HCT116 (cell line): ENCODE results near the gene FAM3B. TPM values are rescaled to one million over a fixed set of nuclear protein-coding genes. Genes with fewer than 3 reads are reported as not detected.

Experiments used
- ATAC-seq: fragments of 200-7000 bp; cut with Tn5 transposase; 2 replicates; pipeline ENCODE4 v1.9.1; 2020; ENCODE audit warnings: mild to moderate bottlenecking, moderate library complexity
- BruUV-seq: library from RNA; stranded (reverse); fragments of 400-500 nt; replicated peaks from 2 replicates; lab custom pipeline; 2021; lab: Mats Ljungman, UMichigan
- CTCF ChIA-PET: fragments of 300-600 bp; sonication (Branson Sonifier 250); formaldehyde crosslinking; loops from one replicate; lab custom pipeline; 2021; ENCODE audit warnings: antibody characterized with exemption; lab: Charles Lee
- POLR2A ChIA-PET: fragments of 300-600, 350-600 bp; sonication (Branson Sonifier 250); formaldehyde crosslinking; loops from one replicate; lab custom pipeline; 2021; ENCODE audit warnings: antibody characterized with exemption; lab: Charles Lee
- RAD21 ChIA-PET, 2 experiments: fragments of 300-600 bp; sonication (Branson Sonifier 250); formaldehyde crosslinking; loops; one replicate each; lab custom pipeline; 2023; ENCODE audit warnings: low total read pairs in 2 of 2; ENCODE audit not compliant: uncharacterized antibody in 2 of 2, unreplicated experiment in 2 of 2, low non-redundant PET in 1 of 2; lab: Charles Lee
- DNase-seq: peaks from one replicate; pipeline ENCODE4 v3.0.0-alpha.2; 2010; ENCODE audit warnings: low read depth, low spot score
- H2AFZ ChIP-seq: fragments of 200-600 bp; shearing (Covaris generic), sonication (generic); 2 replicates; pipeline ENCODE4 v1.6.1; 2017; ENCODE audit warnings: low read depth, mixed run types, mixed read lengths, antibody characterized with exemption, low read length; ENCODE audit not compliant: poor library complexity, severe bottlenecking
- H3K27ac ChIP-seq: 2 replicates; pipeline ENCODE4 v1.5.1; 2012; ENCODE audit warnings: low read depth, low read length
- H3K27me3 ChIP-seq: fragments of 200-600 bp; sonication (generic); 2 replicates; pipeline ENCODE4 v1.6.1; 2016; ENCODE audit warnings: mixed run types, low read length, mixed read lengths; ENCODE audit not compliant: insufficient read depth
- H3K36me3 ChIP-seq, 2 experiments: fragments of 200-500 bp in 1 of 2; fragments of 200-600 bp in 1 of 2; sonication (Bioruptor generic) in 1 of 2; sonication (generic) in 1 of 2; 2 replicates each; pipeline versions ENCODE4 v1.5.1 to v1.6.1; 2014 to 2016; ENCODE audit warnings: low read length in 2 of 2, inconsistent platforms in 1 of 2, mixed read lengths in 1 of 2, mixed run types in 1 of 2; ENCODE audit not compliant: insufficient read depth in 2 of 2, control insufficient read depth in 1 of 2
- H3K4me1 ChIP-seq, 2 experiments: fragments of 200-600 bp in 1 of 2; sonication (generic) in 1 of 2; 2 replicates each; pipeline versions ENCODE4 v1.5.1 to v1.6.1; 2012 to 2017; ENCODE audit warnings: low read length in 2 of 2, inconsistent platforms in 1 of 2, mild to moderate bottlenecking in 1 of 2, mixed read lengths in 1 of 2, mixed run types in 1 of 2, moderate library complexity in 1 of 2; ENCODE audit not compliant: insufficient read depth in 2 of 2, control insufficient read depth in 1 of 2
- H3K4me2 ChIP-seq: fragments of 200-600 bp; sonication (generic); 2 replicates; pipeline ENCODE4 v1.6.1; 2017; ENCODE audit warnings: mixed run types, low read length, mixed read lengths
- H3K4me3 ChIP-seq, 2 experiments: fragments of 200-600 bp in 1 of 2; sonication (generic) in 1 of 2; replicated peaks in 1 of 2; 2 replicates each; pipeline ENCODE4 v1.5.1; 2011 to 2016; ENCODE audit warnings: low read length in 2 of 2, control low read depth in 1 of 2, low read depth in 1 of 2, mild to moderate bottlenecking in 1 of 2, mixed read lengths in 1 of 2, mixed run types in 1 of 2
- H3K79me2 ChIP-seq: fragments of 200-600 bp; sonication (generic); 2 replicates; pipeline ENCODE4 v1.6.1; 2017; ENCODE audit warnings: mild to moderate bottlenecking, mixed run types, low read length, moderate library complexity, mixed read lengths; ENCODE audit not compliant: insufficient read depth
- H3K9ac ChIP-seq: fragments of 200-600 bp; sonication (generic); 2 replicates; pipeline ENCODE4 v1.6.1; 2016; ENCODE audit warnings: low read length, mixed read lengths
- H3K9me2 ChIP-seq: fragments of 200-600 bp; sonication (generic), shearing (Covaris generic); 2 replicates; pipeline ENCODE4 v1.6.1; 2017; ENCODE audit warnings: mixed run types, mild to moderate bottlenecking, moderate library complexity; ENCODE audit not compliant: insufficient read depth
- H3K9me3 ChIP-seq, 2 experiments: fragments of 200-500 bp in 1 of 2; fragments of 200-600 bp in 1 of 2; sonication (Bioruptor generic) in 1 of 2; sonication (generic) in 1 of 2; 2 replicates each; pipeline ENCODE4 v1.6.1; 2014 to 2017; ENCODE audit warnings: low read length in 2 of 2, mixed read lengths in 2 of 2, inconsistent platforms in 1 of 2, low read depth in 1 of 2, mild to moderate bottlenecking in 1 of 2, mixed run types in 1 of 2, moderate library complexity in 1 of 2; ENCODE audit not compliant: control insufficient read depth in 1 of 2, insufficient read depth in 1 of 2
- H4K20me1 ChIP-seq: fragments of 200-600 bp; sonication (generic), shearing (Covaris generic); 2 replicates; pipeline ENCODE4 v1.6.1; 2017; ENCODE audit warnings: mixed run types, mild to moderate bottlenecking, moderate library complexity; ENCODE audit not compliant: insufficient read depth
- CBX3 ChIP-seq: IDR thresholded peaks from 2 replicates; pipeline ENCODE4 v1.6.1; 2012; ENCODE audit warnings: low read depth
- CEBPB ChIP-seq: IDR thresholded peaks from 2 replicates; pipeline ENCODE4 v1.6.1; 2012; ENCODE audit warnings: low read depth
- EGR1 ChIP-seq: IDR thresholded peaks from 2 replicates; pipeline ENCODE4 v1.6.1; 2012; ENCODE audit warnings: low read depth
- ELF1 ChIP-seq: IDR thresholded peaks from 2 replicates; pipeline ENCODE4 v1.6.1; 2012; ENCODE audit warnings: low read depth, borderline replicate concordance
- EZH2 ChIP-seq: fragments of 200-600 bp; sonication (generic); IDR thresholded peaks from 2 replicates; pipeline ENCODE4 v1.6.1; 2017; ENCODE audit warnings: antibody characterized with exemption, mixed run types
- EZH2phosphoT487 ChIP-seq: fragments of 200-600 bp; IDR thresholded peaks from 2 replicates; pipeline ENCODE4 v1.6.1; 2018; ENCODE audit warnings: antibody characterized with exemption, borderline replicate concordance
- FOSL1 ChIP-seq: IDR thresholded peaks from 2 replicates; pipeline ENCODE4 v1.6.1; 2012; ENCODE audit warnings: low read depth
- JUND ChIP-seq: IDR thresholded peaks from 2 replicates; pipeline ENCODE4 v1.6.1; 2012
- MAX ChIP-seq: IDR thresholded peaks from 2 replicates; pipeline ENCODE4 v1.6.1; 2012
- POLR2A ChIP-seq: IDR thresholded peaks from 2 replicates; pipeline ENCODE4 v1.7.0; 2011; ENCODE audit warnings: borderline replicate concordance; ENCODE audit not compliant: insufficient read depth, insufficient read length; ENCODE audit errors: extremely low read depth
- POLR2AphosphoS5 ChIP-seq: IDR thresholded peaks from 2 replicates; pipeline ENCODE4 v1.6.1; 2011; ENCODE audit warnings: mild to moderate bottlenecking, low read depth, low read length, moderate library complexity
- RAD21 ChIP-seq: IDR thresholded peaks from 2 replicates; pipeline ENCODE4 v1.6.1; 2012; ENCODE audit warnings: low read depth, mild to moderate bottlenecking
- REST ChIP-seq: IDR thresholded peaks from 2 replicates; pipeline ENCODE4 v1.6.1; 2012; ENCODE audit warnings: low read depth
- SIN3A ChIP-seq: IDR thresholded peaks from 2 replicates; pipeline ENCODE4 v1.6.1; 2012; ENCODE audit warnings: low read depth
- SP1 ChIP-seq: IDR thresholded peaks from 2 replicates; pipeline ENCODE4 v1.6.1; 2012; ENCODE audit warnings: low read depth
- SRF ChIP-seq: IDR thresholded peaks from 2 replicates; pipeline ENCODE4 v1.6.1; 2012; ENCODE audit warnings: low read depth
- TCF7L2 ChIP-seq: IDR thresholded peaks from 2 replicates; pipeline ENCODE4 v1.7.0; 2011; ENCODE audit warnings: borderline replicate concordance, inconsistent platforms; ENCODE audit not compliant: insufficient read depth, insufficient read length; ENCODE audit errors: extremely low read depth
- YY1 ChIP-seq: IDR thresholded peaks from 2 replicates; pipeline ENCODE4 v1.6.1; 2011; ENCODE audit warnings: low read length, low read depth, moderate library complexity, mild to moderate bottlenecking; ENCODE audit not compliant: insufficient replicate concordance; ENCODE audit errors: extremely low read depth
- ZBTB33 ChIP-seq: IDR thresholded peaks from 2 replicates; pipeline ENCODE4 v1.6.1; 2011; ENCODE audit warnings: mild to moderate bottlenecking, low read length, moderate library complexity; ENCODE audit not compliant: insufficient replicate concordance; ENCODE audit errors: extremely low read depth
- ZFX ChIP-seq: fragments of 450-650 bp; IDR thresholded peaks from 2 replicates; pipeline ENCODE4 v1.6.1; 2017
- intact Hi-C: fragments of 100-400 bp; cut with micrococcal nuclease; formaldehyde crosslinking; loops from 2 replicates; pipeline ENCODE4 v1.10.0; 2022
- total RNA-seq: library from RNA; stranded (reverse); gene quantifications from one replicate; pipeline ENCODE4 v1.2.1, GENCODE V29; 2021; ENCODE audit not compliant: unreplicated experiment

FAM3B gene
- total RNA-seq, 1 experiment from 2014 or later, result not detected

- H3K9me3 ChIP-seq, result no peaks in the 10 kb centered on the region
- no peak for ATAC-seq
- H3K4me1 ChIP-seq, result no peaks in the 10 kb centered on the region
- no peaks in the 10 kb centered on the region for H4K20me1 ChIP-seq
- ChIA-PET POLR2A (no interaction called here), CTCF (interaction anchor here (2.6 kb wide), 1 partner anchor 78 kb away, joined by 23 read pairs; no protein-coding TSS in a partner anchor), RAD21 (interaction anchor here in 1 of 2 experiments (1.3 kb wide), 1 partner anchor 78 kb away, joined by 8 read pairs; no protein-coding TSS in a partner anchor)
- no peaks in the 10 kb centered on the region for H3K36me3 ChIP-seq
- H3K9ac ChIP-seq, result no peak overlapping the region
- no peaks in the 10 kb centered on the region for H3K9me2 ChIP-seq
- no peaks in the 10 kb centered on the region for H3K27me3 ChIP-seq
- no peak overlapping the region for H3K4me2 ChIP-seq
- no peak for DNase-seq
- no peaks in the 10 kb centered on the region for H3K79me2 ChIP-seq
- TF ChIP-seq YY1, result no peak
- TF ChIP-seq ZBTB33, result no peak
- no peak for TF ChIP-seq RAD21
- TF ChIP-seq JUND, result no peak
- TF ChIP-seq ZFX, result no peak
- no peak for TF ChIP-seq TCF7L2
- TF ChIP-seq EZH2, result no peak
- no peak for TF ChIP-seq POLR2AphosphoS5
- TF ChIP-seq CBX3, result no peak
- TF ChIP-seq SP1, result no peak
- no peak for TF ChIP-seq REST
- TF ChIP-seq EGR1, result no peak
- TF ChIP-seq EZH2phosphoT487, result no peak
- no peak for TF ChIP-seq MAX
- no peak for TF ChIP-seq SRF
- no peak for TF ChIP-seq FOSL1
- no peak for TF ChIP-seq ELF1
- no peak for TF ChIP-seq POLR2A
- no peak for TF ChIP-seq SIN3A
- TF ChIP-seq CEBPB, result no peak
- BruUV-seq, result no TSS peak
- intact Hi-C loops, result loop anchor here (2.0 kb wide), 1 partner anchor 78 kb away; no protein-coding TSS in a partner anchor
- H3K4me3 ChIP-seq, result no peak overlapping the region
- H3K27ac ChIP-seq, result no peak overlapping the region
- H2AFZ ChIP-seq, result no peak overlapping the region
These were observed 44.6 kb downstream of the FAM3B start for GRCh38 chr21:41361053-41361785.
